Activated CD8-positive, alpha-beta memory T cell treated with anti-CD3 and anti-CD28 coated beads, Interleukin-2, amount 50 U/mL, for 24 hours (primary cell): ENCODE data around the gene DAAM1.

Experiments
- DNase-seq: peaks from one replicate; pipeline ENCODE4 v3.0.0-alpha.2; 2020; ENCODE audit errors: extremely low read depth

DAAM1 gene

DNA sequence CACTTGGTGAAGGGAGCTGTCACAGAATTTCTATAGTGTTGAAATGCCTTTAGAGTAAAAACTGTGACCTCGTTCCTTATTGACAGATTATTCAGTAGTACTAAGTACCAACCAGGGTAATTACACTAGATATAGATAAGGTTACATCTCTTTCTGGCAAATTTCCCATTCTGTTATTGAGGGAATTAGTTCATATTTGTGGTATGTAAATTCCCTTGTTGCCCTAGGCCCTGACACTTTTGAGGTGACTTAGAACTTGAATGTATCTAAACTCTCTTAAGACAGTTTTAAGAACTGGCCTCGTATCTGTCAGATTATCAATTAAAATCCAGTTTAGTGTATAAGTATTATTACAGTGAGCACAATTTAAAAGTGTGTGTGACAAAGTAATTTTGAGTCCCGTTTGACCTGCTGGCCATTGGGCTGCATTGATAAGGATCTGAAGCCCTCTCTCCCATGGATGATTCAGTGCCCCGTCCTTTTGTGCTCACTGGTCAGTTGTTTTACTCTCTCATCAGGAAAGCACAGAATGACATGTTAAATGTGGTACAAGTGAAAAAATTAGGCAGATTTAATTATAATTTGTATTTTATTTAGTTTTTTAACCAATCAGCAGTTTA is 153.5 kb downstream of the DAAM1 start:
- no peak for DNase-seq

DNA sequence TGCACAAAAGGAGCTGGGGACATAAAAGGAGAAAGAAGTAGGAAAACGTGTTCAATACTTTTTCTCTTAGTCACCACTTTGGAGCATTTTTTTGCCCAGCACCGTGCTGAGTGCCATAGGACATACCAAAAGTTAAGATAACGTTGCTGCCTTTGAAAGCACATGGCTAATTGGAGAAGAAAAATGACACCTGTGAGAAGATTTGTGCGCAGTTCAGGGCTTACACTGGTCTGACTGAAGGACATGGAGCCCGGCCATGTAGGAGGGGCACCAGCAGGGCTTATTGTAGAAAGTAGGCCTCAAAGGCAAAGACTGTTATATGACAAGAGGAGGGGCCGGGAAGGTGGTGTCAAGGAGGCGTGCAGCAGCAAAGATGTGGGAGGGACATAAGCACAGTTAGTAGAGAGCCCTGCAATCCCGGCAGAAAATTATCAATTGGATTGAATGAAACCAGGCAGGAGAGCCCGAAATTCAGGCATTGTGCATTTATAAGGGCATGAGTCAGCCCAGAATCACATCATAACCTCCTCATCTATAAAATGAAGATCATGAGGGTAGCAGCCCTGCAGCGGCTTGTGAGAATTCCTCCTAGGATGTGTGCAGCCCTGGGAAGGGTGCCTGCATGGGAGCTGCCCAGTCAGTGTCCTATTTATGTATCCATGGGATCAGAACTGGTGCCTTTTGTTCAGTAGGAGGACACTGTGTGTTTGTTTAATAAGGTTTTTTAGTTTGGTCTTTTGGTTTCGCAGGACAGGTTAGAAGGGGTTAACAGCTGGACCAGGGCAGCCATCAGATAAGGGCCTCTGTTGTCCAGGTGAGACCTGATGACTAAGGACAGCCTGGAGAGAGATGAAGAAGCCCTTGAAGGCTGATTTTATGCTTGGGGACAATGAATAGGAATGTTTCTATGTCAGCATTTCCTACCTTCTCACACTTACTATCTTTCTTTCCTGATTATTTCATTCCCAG is 154.3 kb downstream of the DAAM1 start:
- DNase-seq, result no peak

DNA sequence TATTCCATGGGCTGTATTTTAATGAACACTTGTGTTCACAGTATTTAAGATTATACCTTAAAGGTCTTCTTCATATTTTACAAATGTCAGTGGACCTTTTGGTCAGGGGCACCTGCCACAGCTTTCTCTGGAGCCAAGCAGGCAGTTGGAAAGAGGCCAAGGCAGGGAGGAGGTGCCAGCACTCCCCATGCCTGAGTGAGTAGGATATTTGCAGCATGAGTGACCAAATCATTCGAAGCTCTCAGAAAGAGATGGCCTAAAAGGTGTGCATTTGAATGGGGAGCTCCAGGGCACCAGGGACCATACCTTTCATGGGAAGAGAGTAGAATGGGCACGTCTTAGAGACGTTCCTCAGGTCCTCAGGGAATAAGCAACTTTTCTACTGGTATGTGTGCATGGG is 155.1 kb downstream of the DAAM1 start:
- DNase-seq, result no peak

DNA sequence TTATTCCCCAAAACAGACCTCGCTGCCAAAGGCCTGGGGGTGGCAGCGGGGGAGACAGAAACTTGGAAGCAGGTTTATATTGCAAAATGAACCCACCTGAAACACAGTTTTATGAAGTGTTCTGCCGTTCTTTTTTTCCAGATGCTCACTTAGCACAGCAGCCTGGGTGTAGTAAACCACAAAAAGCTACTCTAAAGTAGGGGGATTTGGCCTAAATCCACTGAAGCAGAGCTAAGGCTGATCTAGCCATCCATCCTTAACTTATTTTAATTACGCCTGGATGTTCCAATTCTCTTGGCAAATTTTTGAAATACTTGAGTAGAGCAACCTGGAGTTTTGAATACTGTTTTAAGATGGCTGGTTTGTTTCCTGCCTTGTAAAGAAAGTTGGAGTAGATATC is 155.5 kb downstream of the DAAM1 start:
- DNase-seq, result no peak

DNA sequence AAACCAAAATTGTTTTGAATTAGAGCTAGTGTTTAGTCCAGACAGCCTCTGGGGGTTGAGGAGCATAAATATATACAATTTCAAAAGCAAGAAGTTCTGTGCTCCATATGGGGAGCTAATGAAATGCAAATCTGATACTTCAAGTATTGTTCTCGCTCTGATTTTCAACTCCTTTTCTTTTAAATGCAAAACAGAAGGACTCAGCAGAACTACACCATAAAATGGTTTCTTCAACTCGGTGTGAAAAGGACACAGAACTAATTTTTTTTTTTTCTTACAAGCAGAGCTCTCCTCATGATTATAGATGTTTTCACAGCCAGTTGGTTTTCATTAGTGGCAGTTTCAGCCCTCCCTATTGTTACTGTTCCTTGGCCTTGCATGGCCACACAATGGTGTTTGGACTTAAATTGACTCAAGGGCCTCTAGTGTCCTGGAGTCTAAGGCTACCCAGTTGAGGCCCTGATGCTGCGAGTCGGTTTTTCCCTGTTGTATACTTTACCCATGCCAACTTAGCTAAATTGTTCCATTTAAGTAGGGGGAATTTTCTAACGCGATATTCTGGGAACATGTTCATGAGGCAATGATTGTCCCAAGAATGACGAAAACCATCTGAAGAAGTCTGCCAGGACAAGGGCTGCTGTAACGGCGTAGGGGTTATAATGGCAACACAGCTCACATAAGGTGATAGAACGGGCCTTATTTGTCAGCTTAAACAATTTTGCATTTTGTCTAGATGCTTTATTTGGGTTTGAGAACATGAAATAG is 156.4 kb downstream of the DAAM1 start:
- DNase-seq, result no peak

DNA sequence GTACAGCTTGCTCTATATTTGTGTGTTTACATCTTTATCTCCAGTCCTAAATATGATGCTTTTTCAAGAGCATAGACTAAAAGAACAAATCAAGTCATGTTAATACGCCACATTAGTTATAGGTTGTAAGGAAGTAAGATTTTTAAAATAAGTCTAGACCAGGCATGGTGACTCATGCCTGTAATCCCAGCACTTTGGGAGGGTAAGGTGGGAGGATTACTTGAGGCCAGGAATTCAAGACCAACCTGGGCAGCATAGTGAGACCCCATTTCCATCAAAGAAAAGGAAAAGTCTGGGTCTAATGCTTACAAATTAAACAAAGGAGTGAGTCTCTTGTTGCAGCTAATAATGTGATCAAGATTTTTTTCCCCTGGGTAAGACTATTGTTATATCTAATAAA is 157.9 kb downstream of the DAAM1 start:
- DNase-seq, result no peak

DNA sequence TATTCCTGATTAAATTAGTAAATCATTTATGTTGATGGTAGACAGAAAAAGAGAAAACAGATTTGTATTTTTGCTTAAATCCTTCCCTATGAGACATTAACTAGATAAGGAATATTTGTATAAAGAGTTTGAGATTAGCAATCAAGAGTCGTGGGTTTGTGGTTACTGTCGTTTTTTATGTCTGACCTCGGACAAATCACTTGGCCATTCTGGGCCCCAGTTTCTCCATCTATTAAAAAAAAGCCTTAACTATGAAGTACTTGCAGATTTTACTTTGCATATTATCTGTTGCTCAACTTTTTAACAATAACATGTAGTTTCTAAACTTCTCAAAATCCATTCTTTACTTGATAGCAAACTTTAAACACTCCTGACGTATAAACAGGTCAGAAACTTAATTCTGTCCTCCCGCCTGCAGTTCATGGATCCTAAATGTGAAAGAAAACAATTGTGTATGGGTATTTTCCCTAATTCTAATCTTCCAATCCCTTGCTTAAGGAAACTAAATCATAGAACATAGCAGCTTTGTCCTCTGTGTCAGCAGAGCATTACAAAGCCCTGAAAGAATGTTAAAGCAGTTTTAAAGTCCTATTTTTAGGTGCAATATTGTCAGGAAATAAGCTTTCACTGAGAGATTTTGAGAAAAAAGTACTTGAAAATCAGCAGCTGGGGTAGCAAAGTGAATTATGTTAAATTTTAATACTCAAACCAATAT is 158.5 kb downstream of the DAAM1 start:
- no peak for DNase-seq

DNA sequence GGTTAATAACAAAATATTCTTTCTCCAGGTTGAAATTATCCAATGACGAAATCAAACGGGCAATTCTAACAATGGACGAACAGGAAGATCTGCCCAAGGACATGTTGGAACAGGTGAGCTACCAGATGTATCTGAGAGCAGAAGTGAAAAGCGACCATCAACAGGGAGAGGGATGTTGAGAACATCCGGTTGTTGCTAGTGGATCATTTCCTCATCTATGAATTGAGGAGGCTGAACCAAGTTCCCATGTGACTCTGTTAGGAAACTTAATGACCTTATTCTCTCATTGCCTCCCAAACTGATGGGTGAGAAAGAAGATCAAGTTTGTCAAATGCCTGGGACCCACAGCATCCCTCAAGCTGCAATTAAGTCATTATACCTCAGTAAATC is 159.0 kb downstream of the DAAM1 start:
- no peak for DNase-seq

DNA sequence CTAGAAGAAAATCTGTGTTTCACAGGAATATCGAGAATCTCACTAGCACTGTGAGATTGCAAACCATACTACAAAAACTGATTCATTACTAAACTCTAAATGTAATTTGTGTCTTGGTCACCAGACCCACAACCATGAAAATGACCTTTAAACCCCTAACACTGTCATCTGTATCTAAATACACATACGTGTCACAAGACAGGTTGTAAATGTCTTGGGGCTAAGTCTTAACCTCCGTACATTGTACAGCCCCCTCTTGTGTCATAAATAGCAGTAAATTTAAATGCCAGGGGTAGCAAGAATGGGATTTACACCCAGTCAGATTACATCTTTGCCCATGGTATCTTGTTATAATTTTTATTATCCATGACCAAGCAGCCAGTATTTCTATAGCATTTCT is 159.4 kb downstream of the DAAM1 start:
- no peak for DNase-seq

DNA sequence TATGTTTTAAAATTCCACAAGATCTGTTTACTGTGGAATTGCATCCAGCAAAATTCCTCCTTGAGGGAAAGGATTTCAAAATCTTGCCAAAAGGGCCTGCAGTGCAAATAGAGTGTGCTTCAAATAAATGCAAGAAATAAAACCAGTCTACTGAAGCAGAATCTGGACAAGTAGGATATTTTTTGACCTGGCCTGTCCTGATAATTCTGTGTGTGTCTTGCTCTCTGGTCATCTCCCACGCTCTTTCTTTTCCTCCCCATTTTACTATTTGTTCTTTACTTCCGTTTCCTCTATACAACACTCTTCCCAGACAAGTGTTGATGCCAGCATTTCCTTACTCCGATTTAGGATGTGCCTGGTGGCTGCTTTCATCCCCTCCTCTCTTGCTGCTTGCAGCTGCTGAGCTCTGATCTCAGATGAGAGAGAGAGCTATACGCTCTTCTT is 160.8 kb downstream of the DAAM1 start:
- DNase-seq, result no peak

DNA sequence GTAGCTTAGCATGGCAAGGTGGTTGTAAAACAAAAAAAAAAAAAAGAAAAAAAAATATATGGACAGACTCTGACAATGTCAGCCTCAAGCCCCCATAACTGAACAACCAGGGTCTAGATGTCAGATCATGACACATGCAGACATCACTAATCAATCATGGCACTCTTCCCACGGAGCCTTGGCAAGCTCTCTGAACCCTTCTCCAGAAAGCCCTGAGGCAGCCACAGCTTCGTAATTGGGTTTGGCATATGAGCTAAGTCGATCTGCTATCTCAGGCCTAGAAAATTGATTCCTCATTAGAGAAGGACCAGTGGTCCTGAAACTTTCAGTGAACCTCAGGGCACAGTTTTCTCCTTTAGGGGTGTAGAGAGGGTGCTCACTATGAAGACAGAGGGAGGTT is 164.5 kb downstream of the DAAM1 start:
- no peak for DNase-seq

DNA sequence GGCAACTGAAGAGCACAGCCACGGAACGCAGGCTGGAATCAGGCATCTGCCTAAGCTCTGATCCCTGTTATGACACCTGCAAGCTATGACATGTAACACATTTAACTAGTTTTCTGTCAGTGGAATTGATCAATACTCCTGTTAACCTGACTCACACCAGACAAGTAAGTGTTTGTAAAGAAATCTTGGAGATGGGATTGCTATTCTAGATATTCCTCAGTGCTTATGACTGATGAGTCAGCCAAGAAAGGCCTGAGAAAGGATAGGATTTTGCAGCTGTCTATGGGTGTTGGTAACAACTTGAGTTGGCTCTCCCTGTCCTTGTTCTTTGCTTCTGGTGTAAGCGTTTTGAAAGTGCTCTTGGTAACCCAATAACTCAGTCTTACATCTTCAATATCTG is 166.2 kb downstream of the DAAM1 start:
- no peak for DNase-seq

DNA sequence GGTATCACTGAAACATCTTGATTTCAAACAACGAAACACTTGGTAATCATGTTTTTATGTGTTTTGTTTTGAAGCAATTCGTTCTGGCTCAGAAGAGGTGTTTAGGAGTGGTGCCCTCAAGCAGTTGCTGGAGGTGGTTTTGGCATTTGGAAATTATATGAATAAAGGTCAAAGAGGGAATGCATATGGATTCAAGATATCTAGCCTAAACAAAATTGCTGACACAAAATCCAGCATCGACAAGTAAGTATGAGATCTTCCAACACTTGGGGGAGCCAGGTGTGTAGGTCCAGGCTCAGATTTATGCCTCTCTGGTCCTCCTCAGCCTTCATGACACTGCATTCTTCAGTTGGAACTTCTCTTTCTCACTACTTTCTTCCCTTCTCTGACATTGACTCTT is 166.6 kb downstream of the DAAM1 start:
- DNase-seq, result no peak

DNA sequence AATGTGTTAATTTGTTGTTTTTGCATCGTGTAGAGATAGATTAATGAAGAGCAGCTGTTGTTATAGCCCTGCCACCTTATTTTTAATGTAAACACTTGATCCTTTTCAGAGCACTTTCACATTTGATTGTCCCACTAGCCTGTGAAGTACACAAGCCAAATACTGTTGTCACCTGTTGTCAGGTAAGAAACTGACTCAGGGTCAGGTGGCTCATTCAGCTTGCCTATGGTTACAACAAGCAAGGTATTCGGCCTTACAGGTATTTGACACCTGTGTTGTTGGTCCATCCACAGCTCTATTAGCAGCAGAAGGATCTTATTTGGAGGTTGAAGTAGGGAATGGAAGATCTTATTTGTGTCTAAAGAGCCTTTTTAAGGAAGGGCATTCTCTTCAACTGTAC is 167.8 kb downstream of the DAAM1 start:
- DNase-seq, result no peak

DNA sequence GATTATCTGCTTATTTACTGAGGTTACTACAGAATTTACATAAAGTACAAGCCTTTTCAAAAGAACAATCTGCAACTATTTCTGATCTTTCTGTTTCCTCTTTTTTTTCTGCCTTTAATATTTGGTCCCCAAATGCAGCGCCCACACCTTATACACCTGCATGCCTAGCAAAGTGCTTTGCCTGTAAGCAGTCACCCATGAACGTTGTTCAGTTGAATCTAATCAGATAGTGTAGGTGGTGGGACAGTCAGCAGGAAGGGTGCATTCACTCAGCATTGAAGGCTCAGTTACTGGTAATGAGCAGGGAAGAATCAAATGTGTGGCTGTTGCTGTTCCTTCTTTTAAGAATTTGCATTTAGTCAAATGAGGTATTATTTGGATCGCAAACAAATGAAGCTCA is 168.3 kb downstream of the DAAM1 start:
- DNase-seq, result no peak

DNA sequence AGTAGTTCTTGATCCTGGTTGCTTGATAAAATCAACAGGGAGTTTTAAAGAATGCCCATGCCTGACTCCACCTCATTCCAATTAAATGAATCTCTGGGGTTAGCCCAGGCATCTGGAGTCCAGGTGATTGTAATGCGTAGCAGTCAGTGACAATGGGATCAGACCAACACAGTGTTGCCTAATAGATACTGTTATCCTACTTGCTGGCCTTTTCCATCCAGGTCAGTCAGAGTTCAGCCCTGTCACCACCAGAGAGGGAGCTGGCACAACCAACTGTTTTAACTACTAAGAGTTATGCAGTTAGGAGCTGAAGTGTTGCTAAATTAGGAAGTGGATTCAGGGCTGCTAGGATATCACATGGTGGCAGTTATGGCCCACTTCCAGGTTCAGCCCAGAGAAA is 169.6 kb downstream of the DAAM1 start:
- no peak for DNase-seq

DNA sequence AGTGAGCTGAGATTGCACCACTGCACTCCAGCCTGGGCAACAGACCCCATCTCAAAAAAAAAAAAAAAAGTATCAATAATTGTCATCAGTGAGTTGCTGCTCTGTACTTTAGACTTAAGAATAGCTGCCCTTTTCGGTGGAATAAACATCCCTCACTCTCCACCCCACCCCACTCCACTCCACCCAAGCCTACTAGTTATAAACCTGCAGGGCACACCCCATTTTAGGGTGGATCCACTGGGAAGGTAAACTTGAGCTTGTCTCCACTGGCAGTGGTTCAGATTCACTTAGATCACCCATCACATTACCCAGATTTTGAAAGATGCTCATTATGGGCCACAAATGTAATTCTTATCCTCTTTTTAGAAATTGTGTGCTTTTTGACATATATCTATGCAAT is 170.3 kb downstream of the DAAM1 start:
- no peak for DNase-seq

DNA sequence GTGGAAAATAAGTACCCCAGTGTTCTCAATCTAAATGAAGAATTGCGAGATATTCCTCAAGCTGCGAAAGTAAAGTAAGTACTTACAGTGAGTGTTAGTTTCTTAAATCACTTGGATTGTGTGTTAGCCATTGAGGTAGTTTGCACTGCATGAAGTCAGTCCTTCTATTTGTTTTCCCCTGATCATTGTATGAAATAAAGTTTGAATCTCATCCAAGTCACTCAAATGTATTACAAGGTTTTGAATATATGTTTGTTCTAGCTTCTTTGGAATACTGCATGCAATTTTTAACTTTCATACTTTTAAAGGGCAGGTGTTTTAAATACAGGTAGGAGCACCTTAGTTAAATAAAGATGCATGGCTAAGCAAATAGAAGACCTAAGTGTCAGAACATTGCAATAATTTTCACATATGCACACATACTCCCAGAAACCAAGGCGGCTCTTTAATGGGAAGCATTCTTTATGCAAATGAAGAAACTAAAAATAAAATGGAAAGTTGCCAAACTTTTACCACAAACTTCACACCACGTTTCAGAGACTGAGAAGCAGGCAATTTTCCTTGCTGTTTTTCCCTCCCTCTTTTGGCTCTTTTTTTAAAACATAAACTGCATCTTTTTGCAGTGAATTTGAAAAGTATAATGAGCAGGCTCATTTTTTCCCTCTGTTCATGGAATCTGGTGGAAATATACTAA is 171.1 kb downstream of the DAAM1 start:
- no peak for DNase-seq

DNA sequence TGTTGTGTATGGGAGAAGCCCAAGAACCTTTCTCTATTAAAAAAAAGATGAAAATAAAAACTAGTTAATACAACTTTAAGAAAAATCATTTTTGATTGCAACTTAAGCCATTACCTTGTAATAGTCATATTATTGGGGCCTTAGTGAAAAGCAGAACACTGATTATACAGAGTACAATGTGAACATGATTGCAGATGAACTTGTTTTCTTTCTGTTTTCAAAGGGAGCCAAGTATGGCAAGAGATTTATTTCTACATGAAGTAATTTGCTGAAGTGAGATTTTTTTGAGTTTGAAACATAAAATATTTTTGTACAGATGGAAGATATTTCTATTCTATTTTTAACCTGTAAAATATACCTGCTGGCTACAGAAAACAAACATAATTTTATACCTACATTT is 171.8 kb downstream of the DAAM1 start:
- DNase-seq, result no peak

DNA sequence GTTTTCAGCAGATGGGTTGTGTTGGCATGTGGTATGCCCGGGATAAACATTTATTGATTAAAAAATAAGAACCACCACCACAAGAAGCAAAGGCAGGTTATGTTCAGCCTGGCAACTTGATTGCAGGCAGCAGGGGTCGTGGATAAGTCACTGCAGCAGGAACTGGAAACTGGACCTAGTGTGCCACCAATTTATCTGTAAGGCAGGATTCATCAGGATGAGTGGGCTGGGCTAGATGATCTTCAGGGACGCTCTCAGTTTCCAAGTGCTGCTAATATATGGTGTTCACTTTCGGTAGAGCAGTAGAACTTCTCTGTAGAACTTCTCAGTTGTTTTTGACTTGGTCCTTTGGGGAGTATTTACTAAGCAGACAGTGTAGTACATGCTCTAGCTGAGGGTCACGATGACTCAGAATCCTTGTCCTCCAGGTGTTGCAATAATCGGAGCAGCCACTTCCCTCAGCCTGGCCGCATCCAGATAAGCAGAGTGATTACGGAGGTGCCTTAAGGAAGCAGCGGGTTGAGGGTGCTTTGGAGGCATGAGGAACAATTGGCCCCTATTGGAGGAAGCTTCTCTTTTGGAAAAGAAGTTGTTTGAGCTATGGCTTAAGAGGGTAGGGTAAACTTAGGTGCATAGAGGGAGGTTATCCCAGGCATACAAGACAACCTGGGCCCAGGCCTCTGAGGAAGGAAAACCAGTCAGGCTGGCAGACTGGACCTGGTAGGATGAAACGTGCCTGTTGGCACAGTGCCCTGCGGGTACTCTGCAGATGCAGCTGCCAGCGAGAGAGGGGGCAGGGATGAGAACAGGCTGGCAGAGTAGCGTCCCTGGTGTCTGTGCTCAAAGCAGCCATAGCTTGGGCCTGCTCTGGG is 172.7 kb downstream of the DAAM1 start:
- DNase-seq, result no peak
